CD4-positive, alpha-beta T cell treated with Interleukin-4 for 1 hour (primary cell): ENCODE measurements around the gene JMJD1C.
"Not testable (repeated sequence)": the region's sequence is repeated elsewhere in the genome, so short reads cannot be mapped to it uniquely, and the experiment has no call there.

Source experiments
- DNase-seq, 2 donors: peaks; one replicate each; pipeline ENCODE4 v3.0.0-alpha.2; 2020 to 2022

Gene JMJD1C

GRCh38 chr10:63156236-63156635 lies 309.5 kb downstream of the JMJD1C start:
- DNase-seq, result no peak

GRCh38 chr10:63155388-63156020 lies 310.3 kb downstream of the JMJD1C start:
- no peak for DNase-seq

DNA sequence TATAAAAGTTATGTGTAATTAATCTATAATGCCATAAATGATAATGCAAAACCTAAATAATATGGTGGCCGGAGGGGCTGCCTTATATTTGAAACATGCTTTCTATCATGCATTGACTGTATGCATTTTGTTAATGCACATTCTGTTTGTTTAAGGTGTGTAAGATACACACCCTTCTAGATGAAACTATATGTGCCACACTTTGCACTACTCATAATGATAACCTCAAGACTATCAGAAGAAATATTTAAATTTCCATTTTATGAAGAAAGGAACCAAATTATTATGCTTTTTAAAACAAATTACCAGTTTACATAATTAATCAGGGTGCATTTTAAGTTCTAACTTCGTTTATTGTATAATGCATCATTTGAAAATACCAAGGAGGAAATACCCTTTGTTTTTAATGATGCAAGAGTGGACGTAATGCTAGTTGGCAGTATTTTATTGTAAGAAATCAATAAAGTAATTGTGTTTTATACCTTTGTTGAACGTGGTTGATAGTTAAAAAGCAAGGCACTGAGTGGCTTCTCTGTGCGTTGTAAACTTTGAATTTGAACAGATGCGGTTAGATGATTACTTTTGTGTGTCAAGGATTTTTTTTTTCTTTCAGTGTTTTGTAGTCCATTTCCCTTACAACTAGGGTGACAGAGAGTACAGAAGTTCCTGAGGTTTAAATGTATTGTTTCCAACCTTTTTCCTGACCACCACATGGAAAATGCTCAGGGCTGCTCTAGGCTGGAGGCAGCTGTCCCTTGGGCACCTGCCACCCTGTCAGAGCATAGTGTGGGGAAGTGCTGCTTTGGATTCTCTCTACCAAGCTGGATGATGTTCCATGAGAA lies 311.0 kb downstream of the JMJD1C start:
- no peak for DNase-seq

GRCh38 chr10:63153868-63154545 lies 311.8 kb downstream of the JMJD1C start:
- DNase-seq, result not testable (repeated sequence)

DNA sequence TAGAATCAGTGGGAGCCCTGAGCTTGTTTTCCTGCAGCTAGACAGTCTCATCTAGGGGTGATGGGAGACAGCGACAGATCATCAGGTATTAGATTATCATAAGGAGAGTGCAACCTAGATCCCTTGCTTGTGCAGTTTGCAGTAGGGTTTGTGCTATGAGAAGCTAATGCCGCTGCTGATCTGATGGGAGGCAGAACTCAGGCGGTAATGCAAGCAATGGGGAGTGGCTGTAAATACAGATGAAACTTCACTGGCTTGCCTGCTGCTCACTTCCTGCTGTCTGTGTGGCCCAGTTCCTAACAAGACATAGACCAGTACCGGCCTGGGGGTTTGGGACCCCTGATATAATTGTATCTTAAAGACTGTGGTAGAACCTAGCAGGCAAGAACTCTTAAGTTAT lies 315.0 kb downstream of the JMJD1C start:
- DNase-seq, result no peak

GRCh38 chr10:63146503-63146902 lies 319.3 kb downstream of the JMJD1C start:
- DNase-seq, result no peak

- DNase-seq, result no peak
Observed at GRCh38 chr10:63145782-63146181, 320.0 kb downstream of the JMJD1C start.

DNA sequence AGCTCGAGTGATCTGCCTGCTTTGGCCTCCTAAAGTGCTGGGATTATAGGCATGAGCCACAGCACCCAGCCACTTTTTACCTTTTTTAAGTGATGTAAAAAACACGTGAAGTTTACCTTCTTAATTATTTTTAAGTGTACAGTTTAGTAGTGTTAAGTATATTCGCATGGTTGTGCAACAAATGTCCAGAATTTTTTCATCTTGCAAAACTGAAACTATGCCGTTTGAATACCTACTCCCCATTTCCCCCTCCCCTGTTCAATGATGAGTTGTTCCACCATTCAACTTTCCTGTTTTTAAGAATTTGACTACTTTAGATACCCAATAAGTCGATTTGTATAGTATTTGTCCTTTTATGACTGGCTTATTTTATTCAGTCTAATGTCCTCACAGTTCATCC lies 321.8 kb downstream of the JMJD1C start:
- no peak for DNase-seq

DNA sequence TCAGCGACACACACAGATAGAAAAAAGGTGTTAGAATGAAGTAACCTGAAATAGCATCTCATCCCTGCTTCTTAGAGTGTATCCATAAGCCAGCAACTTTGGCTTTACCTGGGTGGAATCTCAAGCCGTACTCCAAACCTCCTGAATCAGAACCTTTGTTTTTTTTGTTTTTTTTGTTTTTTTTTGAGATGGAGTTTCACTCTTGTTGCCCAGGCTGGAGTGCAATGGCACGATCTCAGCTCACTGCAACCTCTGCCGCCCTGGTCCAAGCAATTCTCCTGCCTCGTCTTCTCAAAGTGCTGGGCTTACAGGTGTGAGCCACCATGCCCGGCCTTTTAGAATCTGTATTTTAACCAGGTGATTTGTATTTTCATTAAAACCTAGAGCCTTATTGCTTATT lies 323.6 kb downstream of the JMJD1C start:
- no peak for DNase-seq

DNA sequence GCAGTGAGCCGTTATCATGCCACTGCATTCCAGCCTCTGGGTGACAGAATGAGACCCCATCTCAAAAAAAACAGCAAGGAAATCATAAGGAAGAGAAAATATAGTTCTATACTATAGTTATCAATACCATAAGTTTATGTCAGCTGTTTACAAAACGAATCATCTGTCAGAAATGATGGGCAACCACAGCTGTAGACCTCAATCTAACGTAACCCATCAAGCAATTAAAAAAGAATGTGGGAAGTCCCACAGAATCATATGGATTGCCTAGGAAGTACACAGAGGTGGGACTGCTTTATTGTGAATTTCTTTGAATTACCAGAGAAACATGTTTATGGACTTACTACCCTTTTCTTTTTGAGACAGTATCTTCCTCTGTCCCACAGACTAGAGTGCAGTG lies 325.7 kb downstream of the JMJD1C start:
- DNase-seq, result no peak

GRCh38 chr10:63137306-63137705 lies 328.5 kb downstream of the JMJD1C start:
- no peak for DNase-seq

DNA sequence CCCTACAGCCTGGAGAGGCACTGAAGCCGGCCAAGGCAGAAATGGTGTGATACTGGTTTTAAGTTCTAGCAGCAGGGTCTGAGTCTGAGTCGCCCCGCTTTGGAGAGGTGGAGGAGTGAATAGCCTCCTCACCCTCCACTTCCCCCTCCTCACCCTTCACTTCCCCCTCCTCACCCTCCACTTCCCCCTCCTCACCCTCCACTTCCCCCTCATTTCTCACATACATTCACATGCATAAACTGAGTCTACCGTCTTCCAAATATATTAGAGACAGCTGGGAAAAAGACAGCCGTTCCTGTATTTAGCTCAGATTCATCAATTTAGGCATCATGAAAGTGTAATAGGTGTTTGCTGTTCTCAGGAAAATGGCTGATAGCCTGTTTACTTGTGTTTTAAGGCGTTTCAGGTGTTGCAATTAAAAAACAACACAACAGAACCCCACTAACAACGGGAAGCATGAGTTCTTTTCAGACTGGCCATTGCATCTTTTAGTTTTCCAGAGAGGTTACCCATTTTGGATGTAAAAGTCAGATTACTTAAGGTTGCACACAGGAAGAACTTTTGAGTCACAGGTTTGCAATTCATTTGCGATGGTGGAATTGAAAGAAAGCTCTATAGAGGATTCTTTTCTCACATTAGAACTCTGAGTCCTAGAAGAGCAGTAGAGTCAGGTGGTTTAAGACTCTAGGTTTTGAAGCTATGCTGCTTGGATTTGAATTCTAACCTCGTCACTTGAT lies 331.8 kb downstream of the JMJD1C start:
- DNase-seq, result no peak

GRCh38 chr10:63133056-63133820 lies 332.5 kb downstream of the JMJD1C start, which contains the start of gene NRBF2:
Gene NRBF2 (plus strand): TSS chr10:63133328. CDS start chr10:63133471, 143 bp downstream.
- peak; percentile 98 for DNase-seq

DNA sequence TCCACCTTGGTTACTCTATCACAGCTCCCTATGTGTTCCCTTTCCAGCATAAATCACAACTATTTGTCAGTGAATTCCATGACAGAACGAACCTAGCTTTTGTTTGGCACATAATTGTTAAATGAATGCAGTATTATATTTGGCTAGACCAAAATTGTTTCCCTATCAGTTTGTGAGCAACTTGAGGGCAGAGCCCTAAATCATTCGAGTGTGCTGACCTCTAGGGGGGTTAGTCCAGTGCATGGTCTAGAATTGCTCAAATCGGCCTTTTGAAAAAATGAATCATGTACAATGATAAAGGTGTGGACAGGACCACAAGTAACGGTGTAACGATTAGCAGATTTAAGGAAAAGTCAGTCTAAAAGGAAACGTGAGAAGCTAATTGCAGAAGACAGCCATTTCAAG lies 333.1 kb downstream of the JMJD1C start:
- no peak for DNase-seq

DNA sequence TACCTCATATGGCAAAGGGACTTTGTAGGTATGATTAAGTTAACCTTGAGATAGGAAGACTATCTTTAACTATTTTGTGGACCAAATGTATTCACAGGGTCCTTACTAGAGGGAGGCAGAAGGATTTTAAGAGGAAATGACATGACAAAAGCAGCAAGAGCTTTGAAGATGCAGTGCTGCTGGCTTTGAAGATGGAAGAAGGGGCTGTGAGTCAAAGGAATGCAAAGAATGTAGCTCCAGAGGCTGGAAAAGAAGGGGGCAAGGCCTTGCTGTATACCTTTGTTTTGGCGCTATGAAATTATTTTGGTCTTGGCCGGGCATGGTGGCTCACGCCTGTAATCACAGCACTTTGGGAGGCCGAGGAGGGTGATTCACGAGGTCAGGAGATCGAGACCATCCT lies 335.9 kb downstream of the JMJD1C start:
- no peak for DNase-seq

DNA sequence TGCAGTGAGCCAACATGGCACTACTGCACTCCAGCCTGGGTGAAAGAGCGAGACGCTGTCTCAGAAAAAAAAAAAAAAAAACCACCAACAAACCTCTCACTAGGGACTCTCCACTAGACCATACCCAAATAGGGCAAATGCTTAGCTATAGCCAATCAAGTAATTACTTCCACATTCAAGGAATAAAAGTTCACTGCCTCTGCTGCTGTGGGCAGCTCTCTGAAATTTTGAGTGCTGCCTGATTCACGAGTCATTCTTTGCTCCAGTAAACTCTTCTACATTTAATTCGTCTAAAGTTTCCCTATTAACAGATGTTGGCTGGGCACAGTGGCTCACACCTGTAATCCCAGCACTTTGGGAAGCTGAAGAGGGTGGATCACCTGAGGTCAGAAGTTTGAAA lies 337.3 kb downstream of the JMJD1C start:
- DNase-seq, result no peak

- DNase-seq, result no peak
Observed at GRCh38 chr10:63125459-63125858, 340.3 kb downstream of the JMJD1C start.

DNA sequence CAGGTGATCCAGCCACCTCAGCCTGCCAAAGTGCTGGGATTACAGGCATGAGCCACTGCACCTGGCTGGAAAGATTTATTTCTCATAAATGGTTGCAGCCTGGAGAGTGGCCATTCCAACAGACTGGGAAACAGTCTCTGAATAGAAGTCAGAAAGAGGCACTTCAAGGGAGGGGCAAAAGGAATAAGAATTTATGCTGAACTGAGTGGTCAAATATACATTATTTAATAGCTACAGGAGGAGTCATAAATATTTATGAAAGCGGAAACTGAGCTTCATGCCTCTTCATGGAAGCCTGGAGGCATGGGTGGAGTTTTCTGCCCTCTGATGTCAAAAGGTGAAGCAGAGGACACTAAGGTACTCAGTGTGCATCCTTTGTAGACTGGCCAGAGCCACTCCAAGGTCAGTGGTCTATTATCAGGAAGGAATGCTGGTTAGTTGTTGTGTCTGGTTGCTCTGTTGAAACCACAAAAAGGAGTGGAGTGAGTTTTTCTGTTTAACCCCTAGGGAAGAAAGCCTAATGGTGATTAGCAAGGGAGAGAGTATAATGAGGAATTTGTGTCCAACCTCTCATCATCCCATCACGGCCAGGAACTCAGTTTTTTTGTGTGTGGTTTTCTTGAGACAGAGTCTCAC lies 341.9 kb downstream of the JMJD1C start:
- no peak for DNase-seq

- DNase-seq, result no peak
Observed at GRCh38 chr10:63120554-63120953, 345.2 kb downstream of the JMJD1C start.

- no peak for DNase-seq
Observed at GRCh38 chr10:63119041-63119440, 346.7 kb downstream of the JMJD1C start.
